Neural cell (in vitro differentiated cells): ENCODE results near the gene MEN1.

Experiments used
- CTCF ChIP-seq: fragments of 450-650 bp; IDR thresholded peaks from 2 replicates; pipeline ENCODE4 v1.5.1; 2014; ENCODE audit warnings: antibody characterized with exemption, mild to moderate bottlenecking, moderate library complexity; ENCODE audit not compliant: poor library complexity, severe bottlenecking
- EP300 ChIP-seq: fragments of 450-650 bp; conservative IDR thresholded peaks from 2 replicates; pipeline ENCODE4 v1.6.1; 2014; ENCODE audit warnings: antibody characterized with exemption, mild to moderate bottlenecking, moderate library complexity; ENCODE audit not compliant: poor library complexity, severe bottlenecking
- EZH2 ChIP-seq: fragments of 200-600, 300-800 bp; shearing (Covaris generic), sonication (generic); IDR thresholded peaks from 2 replicates; pipeline ENCODE4 v1.6.1; 2014; ENCODE audit warnings: antibody characterized with exemption, low read length, borderline replicate concordance, mild to moderate bottlenecking; ENCODE audit not compliant: insufficient read depth, poor library complexity, severe bottlenecking
- MXI1 ChIP-seq: fragments of 450-650 bp; conservative IDR thresholded peaks from 2 replicates; pipeline ENCODE4 v1.6.1; 2014; ENCODE audit warnings: antibody characterized with exemption, mild to moderate bottlenecking; ENCODE audit not compliant: poor library complexity, severe bottlenecking
- POLR2AphosphoS5 ChIP-seq: IDR thresholded peaks from 2 replicates; pipeline ENCODE4 v1.6.1; 2012
- RAD21 ChIP-seq: fragments of 450-650 bp; conservative IDR thresholded peaks from 2 replicates; pipeline ENCODE4 v1.6.1; 2014; ENCODE audit warnings: antibody characterized with exemption, mild to moderate bottlenecking, moderate library complexity
- REST ChIP-seq: IDR thresholded peaks from 2 replicates; pipeline ENCODE4 v1.6.1; 2012; ENCODE audit warnings: borderline replicate concordance
- SMC3 ChIP-seq: fragments of 450-650 bp; conservative IDR thresholded peaks from 2 replicates; pipeline ENCODE4 v1.6.1; 2014; ENCODE audit warnings: antibody characterized with exemption, mild to moderate bottlenecking, moderate library complexity; ENCODE audit not compliant: poor library complexity
- TAF1 ChIP-seq: IDR thresholded peaks from 2 replicates; pipeline ENCODE4 v1.6.1; 2012; ENCODE audit warnings: low read depth

- TF ChIP-seq CTCF (no peak), REST (no peak), EZH2 (no peak), RAD21 (no peak), POLR2AphosphoS5 (no peak), EP300 (no peak), MXI1 (no peak), TAF1 (no peak), SMC3 (no peak)
Measured at GRCh38 chr11:64843686-64844329, 33.5 kb upstream of the MEN1 start.
